Activated naive CD8-positive, alpha-beta T cell treated with anti-CD3 and anti-CD28 coated beads, Interleukin-2, amount 50 U/mL, for 24 hours (primary cell): ENCODE measurements around the gene MOB1A.
"Not testable (repeated sequence)": the region's sequence is repeated elsewhere in the genome, so short reads cannot be mapped to it uniquely, and the experiment has no call there.

Experiments
- ATAC-seq: fragments of 150-1000 bp; cut with Tn5 transposase; one replicate; pipeline ENCODE4 v1.10.0; 2021
- DNase-seq: peaks from one replicate; pipeline ENCODE4 v3.0.0; 2021
- H3K27ac Mint-ChIP-seq: one replicate; pipeline ENCODE4 v1.8.0; 2021; ENCODE audit warnings: mild to moderate bottlenecking, mixed read lengths
- H3K27me3 Mint-ChIP-seq: one replicate; pipeline ENCODE4 v1.8.0; 2021; ENCODE audit warnings: mixed read lengths
- H3K36me3 Mint-ChIP-seq: one replicate; pipeline ENCODE4 v1.8.0; 2021; ENCODE audit warnings: low read depth, mixed read lengths
- H3K4me1 Mint-ChIP-seq: one replicate; pipeline ENCODE4 v1.8.0; 2021; ENCODE audit warnings: mixed read lengths
- H3K4me3 Mint-ChIP-seq: one replicate; pipeline ENCODE4 v1.8.0; 2021; ENCODE audit warnings: mild to moderate bottlenecking, moderate library complexity, mixed read lengths
- H3K9me3 Mint-ChIP-seq: one replicate; pipeline ENCODE4 v1.8.0; 2021; ENCODE audit warnings: mixed read lengths

MOB1A gene

GRCh38 chr2:74186706-74187105, 8.0 kb upstream of the MOB1A start:
- H3K4me3 Mint-ChIP-seq, H3K36me3 Mint-ChIP-seq, H3K27ac Mint-ChIP-seq: not testable (repeated sequence)

DNA sequence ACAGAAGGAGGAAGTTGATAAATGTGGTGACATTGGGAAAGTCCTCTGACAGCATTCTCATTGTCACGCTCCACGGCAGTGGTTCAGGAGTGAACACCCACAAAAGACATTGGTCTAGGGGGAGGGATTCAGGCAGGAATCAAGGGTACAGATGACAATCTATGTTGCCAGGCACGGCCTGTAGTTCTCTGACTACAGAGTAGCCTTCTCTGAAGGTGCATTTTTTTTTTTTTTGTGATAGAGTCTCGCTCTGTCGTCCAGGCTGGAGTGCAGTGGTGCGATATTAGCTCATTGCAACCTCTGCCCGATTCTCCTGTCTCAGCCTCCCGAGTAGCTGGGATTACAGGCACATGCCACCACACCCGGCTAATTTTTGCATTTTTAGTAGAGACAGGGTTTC, 7.4 kb upstream of the MOB1A start:
- Mint-ChIP-seq H3K27me3 (no peaks in the 10 kb centered on the region), H3K36me3 (no peaks in the 10 kb centered on the region), H3K27ac (peak overlapping the region; percentile 74), H3K4me3 (peak overlapping the region; percentile 27), H3K4me1 (peaks cover 22% of the 10 kb centered on the region), H3K9me3 (no peaks in the 10 kb centered on the region)
- peak; percentile 90 for ATAC-seq
- DNase-seq = peak; percentile 46

More at GRCh38 chr2:74186706-74187105, 8.0 kb upstream of the MOB1A start:
- peaks cover 19% of the 10 kb centered on the region for H3K4me1 Mint-ChIP-seq
- H3K9me3 Mint-ChIP-seq, H3K27me3 Mint-ChIP-seq, ATAC-seq, DNase-seq: not testable (repeated sequence)

DNA sequence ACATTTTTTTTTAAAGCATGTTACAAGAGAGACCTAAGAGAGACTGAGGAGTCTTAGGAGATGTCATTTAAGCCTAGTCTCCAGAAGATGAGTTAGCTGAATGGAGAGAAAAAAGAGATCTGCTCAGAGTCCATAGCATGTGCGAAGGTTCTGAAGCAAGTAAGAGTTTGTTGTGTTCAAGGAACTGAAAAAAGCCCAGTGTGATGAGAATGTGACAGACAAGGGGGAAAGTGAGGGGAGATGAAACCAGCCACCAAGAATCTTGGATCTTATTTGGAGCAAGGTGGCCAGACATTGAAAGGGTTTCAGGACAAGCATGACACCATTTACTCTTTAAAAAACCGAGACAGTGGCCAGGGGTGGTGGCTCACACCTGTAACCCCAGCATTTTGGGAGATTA, 5.2 kb upstream of the MOB1A start:
- no peaks in the 10 kb centered on the region for H3K9me3 Mint-ChIP-seq
- ATAC-seq (no peak), DNase-seq (no peak)
- peaks cover 32% of the 10 kb centered on the region for H3K4me1 Mint-ChIP-seq
- peak overlapping the region; percentile 8 for H3K27ac Mint-ChIP-seq
- no peaks in the 10 kb centered on the region for H3K36me3 Mint-ChIP-seq
- no peak overlapping the region for H3K4me3 Mint-ChIP-seq
- no peaks in the 10 kb centered on the region for H3K27me3 Mint-ChIP-seq

DNA sequence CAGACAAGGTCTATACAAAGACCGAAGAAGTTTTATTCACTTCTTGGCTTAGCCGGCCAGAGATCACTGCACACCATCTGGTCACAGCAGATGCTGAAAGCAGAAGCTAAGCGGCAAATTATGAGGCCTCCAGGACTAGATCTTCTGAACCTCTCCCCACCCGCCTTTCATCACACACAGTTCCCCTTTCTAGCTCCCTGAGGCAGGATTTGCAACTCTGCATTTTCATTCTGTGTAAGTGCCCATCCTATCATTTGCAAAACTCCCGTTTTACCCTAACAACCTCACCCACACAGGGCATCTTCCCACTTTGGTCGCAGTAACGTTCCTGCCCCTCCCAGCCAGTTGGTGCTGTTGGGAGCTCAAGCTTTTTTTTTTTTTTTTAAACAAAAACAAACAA, 3.1 kb upstream of the MOB1A start:
- peak; percentile 22 for DNase-seq
- peak overlapping the region; percentile 70 for H3K27ac Mint-ChIP-seq
- peaks cover 6% of the 10 kb centered on the region for H3K36me3 Mint-ChIP-seq
- H3K9me3 Mint-ChIP-seq = no peaks in the 10 kb centered on the region
- peaks cover 38% of the 10 kb centered on the region for H3K4me1 Mint-ChIP-seq
- no peak overlapping the region for H3K4me3 Mint-ChIP-seq
- ATAC-seq = no peak
- no peaks in the 10 kb centered on the region for H3K27me3 Mint-ChIP-seq

- H3K27ac Mint-ChIP-seq = peak overlapping the region; percentile 90
- no peaks in the 10 kb centered on the region for H3K9me3 Mint-ChIP-seq
- peaks cover 51% of the 10 kb centered on the region for H3K4me1 Mint-ChIP-seq
- H3K36me3 Mint-ChIP-seq = peaks cover 23% of the 10 kb centered on the region
- no peaks in the 10 kb centered on the region for H3K27me3 Mint-ChIP-seq
- ATAC-seq (peak; percentile 12), DNase-seq (no peak)
- peak overlapping the region; percentile 92 for H3K4me3 Mint-ChIP-seq
Observed at GRCh38 chr2:74179063-74179865, 585 bp upstream of the MOB1A start.

DNA sequence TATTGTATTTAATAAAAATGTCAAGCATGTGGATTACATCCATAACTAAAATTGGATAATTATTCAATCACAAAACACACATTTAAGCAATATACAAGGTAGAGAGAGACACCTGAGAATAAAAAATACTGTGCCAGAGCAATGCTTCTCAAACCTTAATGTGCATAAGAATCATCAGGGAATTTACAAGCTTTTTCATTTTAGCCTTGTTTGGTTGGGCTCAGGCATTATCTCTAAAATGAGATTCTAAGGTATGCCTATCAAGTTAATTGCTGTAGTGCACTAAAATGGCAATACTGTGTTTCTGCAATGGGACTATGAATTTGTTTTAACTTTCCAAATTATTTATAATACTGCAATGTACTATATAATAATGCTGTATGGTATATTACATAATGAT, 983 bp downstream of the MOB1A start:
- H3K4me1 Mint-ChIP-seq = peaks cover 56% of the 10 kb centered on the region
- H3K27ac Mint-ChIP-seq = peak overlapping the region; percentile 90
- ATAC-seq (no peak), DNase-seq (no peak)
- H3K9me3 Mint-ChIP-seq = no peaks in the 10 kb centered on the region
- H3K4me3 Mint-ChIP-seq = peak overlapping the region; percentile 92
- no peaks in the 10 kb centered on the region for H3K27me3 Mint-ChIP-seq
- H3K36me3 Mint-ChIP-seq = peaks cover 29% of the 10 kb centered on the region

GRCh38 chr2:74174909-74175308, 3.8 kb downstream of the MOB1A start:
- peaks cover 55% of the 10 kb centered on the region for H3K4me1 Mint-ChIP-seq

DNA sequence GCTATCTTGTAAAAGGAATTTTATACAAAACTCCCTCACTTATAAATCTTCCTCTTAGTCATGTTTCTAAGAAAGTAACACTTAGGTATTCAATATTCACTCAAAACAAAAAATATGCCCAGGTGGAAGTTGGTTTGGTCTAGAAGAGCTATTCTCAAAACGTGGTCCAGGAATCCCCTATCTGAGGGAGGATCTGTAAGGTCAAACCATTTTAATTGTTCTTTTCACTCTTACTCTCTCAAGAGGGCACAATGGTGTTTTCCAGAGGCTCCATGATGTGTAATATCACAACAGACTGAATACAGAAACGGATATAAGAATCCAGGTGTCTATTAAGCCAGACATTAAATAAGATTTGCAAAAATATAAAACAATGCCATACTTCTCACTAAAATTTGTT, 9.9 kb downstream of the MOB1A start:
- ATAC-seq (peak; percentile 75), DNase-seq (no peak)
- Mint-ChIP-seq H3K27me3 (no peaks in the 10 kb centered on the region), H3K9me3 (no peaks in the 10 kb centered on the region), H3K27ac (peak overlapping the region; percentile 55), H3K4me3 (no peak overlapping the region), H3K36me3 (peaks cover 66% of the 10 kb centered on the region), H3K4me1 (peaks cover 35% of the 10 kb centered on the region)

More at GRCh38 chr2:74174909-74175308, 3.8 kb downstream of the MOB1A start:
- Mint-ChIP-seq H3K4me3 (peak overlapping the region; percentile 10), H3K27ac (peak overlapping the region; percentile 24), H3K9me3 (no peaks in the 10 kb centered on the region), H3K27me3 (no peaks in the 10 kb centered on the region), H3K36me3 (peaks cover 46% of the 10 kb centered on the region)
- ATAC-seq (no peak), DNase-seq (no peak)

DNA sequence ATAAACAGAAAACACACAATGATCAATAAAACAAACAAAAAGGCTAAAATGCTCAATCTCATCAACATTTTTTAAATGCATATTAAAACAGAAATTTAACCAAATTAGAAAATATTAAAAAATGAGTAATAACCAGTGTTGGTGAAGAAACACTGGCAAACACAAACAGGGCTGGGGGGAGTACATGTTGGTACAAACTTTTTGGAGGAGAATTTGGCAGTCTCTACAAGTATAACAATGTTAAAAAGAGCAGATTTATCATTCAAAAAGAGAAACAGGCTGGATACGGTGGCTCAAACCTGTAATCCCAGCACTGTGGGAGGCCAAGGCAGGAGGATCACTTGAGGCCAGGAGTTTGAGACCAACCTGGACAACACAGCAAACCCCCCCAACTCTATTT, 13.9 kb downstream of the MOB1A start:
- no peaks in the 10 kb centered on the region for H3K27me3 Mint-ChIP-seq
- peaks cover 21% of the 10 kb centered on the region for H3K4me1 Mint-ChIP-seq
- no peaks in the 10 kb centered on the region for H3K9me3 Mint-ChIP-seq
- DNase-seq = no peak
- ATAC-seq = no peak
- peaks cover 54% of the 10 kb centered on the region for H3K36me3 Mint-ChIP-seq
- no peak overlapping the region for H3K4me3 Mint-ChIP-seq
- no peak overlapping the region for H3K27ac Mint-ChIP-seq

- Mint-ChIP-seq H3K27ac (no peak overlapping the region), H3K4me3 (no peak overlapping the region), H3K27me3 (no peaks in the 10 kb centered on the region), H3K9me3 (no peaks in the 10 kb centered on the region), H3K4me1 (peaks cover 9% of the 10 kb centered on the region), H3K36me3 (peaks cover 53% of the 10 kb centered on the region)
- ATAC-seq (no peak), DNase-seq (no peak)
Observed at GRCh38 chr2:74162951-74163350, 15.7 kb downstream of the MOB1A start.

DNA sequence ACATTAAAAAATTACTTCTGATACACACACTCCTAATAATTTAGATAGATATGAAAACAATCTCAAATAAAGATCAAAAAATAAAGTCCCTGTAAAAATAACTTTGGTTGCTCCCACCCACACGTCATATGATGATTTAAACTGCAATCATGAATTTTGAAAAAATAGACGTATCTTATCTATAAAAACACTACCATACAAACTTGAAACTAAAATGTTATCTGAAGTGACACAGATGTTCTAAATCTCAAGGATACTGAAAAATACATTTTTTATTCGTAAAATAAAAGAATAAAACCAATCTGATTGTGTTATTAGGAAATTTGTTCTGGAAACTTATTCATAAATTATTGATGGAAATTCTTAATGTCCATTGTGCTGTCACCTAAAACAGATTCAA, 22.8 kb downstream of the MOB1A start:
- no peak for ATAC-seq
- no peak overlapping the region for H3K4me3 Mint-ChIP-seq
- no peaks in the 10 kb centered on the region for H3K27me3 Mint-ChIP-seq
- H3K27ac Mint-ChIP-seq = no peak overlapping the region
- no peak for DNase-seq
- H3K9me3 Mint-ChIP-seq = no peaks in the 10 kb centered on the region
- peaks cover 51% of the 10 kb centered on the region for H3K36me3 Mint-ChIP-seq
- no peaks in the 10 kb centered on the region for H3K4me1 Mint-ChIP-seq

GRCh38 chr2:74152954-74153353, 25.7 kb downstream of the MOB1A start:
- H3K36me3 Mint-ChIP-seq = peaks cover 37% of the 10 kb centered on the region

DNA sequence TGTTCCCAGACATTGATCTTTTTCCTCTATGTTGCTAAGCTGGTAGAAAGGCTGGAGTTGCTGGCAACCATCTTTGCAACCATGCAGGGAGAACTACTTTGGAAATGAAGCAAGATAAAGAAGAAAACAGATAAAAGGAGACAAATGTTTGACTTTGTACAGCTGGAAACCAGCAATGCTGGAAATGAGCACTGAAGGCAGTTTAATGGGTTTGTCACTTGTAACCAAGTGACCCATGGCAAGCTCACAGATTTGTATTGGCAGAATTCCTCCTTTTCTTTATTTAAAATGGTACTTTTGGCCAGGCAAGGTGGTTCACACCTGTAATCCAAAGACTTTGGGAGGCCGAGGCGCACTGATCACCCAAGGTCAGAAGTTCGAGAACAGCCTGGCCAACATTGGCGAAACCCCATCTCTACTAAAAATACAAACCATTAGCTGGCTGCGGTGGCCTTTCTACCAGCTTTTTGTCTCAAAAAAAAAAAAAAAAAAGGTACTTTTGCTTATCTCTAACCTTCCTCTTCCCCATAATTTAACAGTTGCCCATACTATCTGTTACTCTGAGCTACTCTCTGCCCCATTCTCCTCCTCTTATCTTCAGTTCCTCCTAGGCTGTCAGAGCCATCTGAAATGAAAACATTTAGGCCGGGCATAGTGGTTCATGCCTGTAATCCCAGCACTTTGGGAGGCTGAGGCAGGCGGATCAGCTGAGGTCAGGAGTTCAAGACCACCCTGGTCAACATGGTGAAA, 28.9 kb downstream of the MOB1A start:
- peak overlapping the region; percentile 25 for H3K27ac Mint-ChIP-seq
- ATAC-seq (no peak), DNase-seq (no peak)

More at GRCh38 chr2:74152954-74153353, 25.7 kb downstream of the MOB1A start:
- no peaks in the 10 kb centered on the region for H3K9me3 Mint-ChIP-seq
- ATAC-seq (no peak), DNase-seq (no peak)
- peak overlapping the region; percentile 21 for H3K27ac Mint-ChIP-seq
- H3K27me3 Mint-ChIP-seq = no peaks in the 10 kb centered on the region
- H3K4me3 Mint-ChIP-seq = no peak overlapping the region
- H3K4me1 Mint-ChIP-seq = no peaks in the 10 kb centered on the region

DNA sequence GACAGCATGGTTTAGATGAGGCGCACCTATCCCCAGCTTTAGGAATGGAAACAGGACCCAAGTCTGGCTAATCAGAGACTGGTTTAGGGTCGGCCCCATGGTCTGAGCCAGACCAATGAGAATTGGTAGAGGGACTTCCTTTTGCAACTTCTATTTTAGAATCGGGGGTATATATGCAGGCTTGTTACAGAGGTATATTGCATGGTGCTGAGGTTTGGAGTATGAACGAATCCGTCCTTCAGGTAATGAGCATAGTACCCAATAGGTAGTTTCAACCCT, 29.5 kb downstream of the MOB1A start:
- DNase-seq = no peak
- ATAC-seq = no peak
- Mint-ChIP-seq H3K27ac (no peak overlapping the region), H3K4me1 (peaks cover 4% of the 10 kb centered on the region), H3K4me3 (no peak overlapping the region), H3K9me3 (no peaks in the 10 kb centered on the region), H3K27me3 (no peaks in the 10 kb centered on the region), H3K36me3 (peaks cover 15% of the 10 kb centered on the region)

More for the DNA sequence above, 28.9 kb downstream of the MOB1A start:
- peaks cover 4% of the 10 kb centered on the region for H3K4me1 Mint-ChIP-seq
- no peak overlapping the region for H3K4me3 Mint-ChIP-seq
- peaks cover 18% of the 10 kb centered on the region for H3K36me3 Mint-ChIP-seq
- H3K27me3 Mint-ChIP-seq = no peaks in the 10 kb centered on the region
- H3K9me3 Mint-ChIP-seq = no peaks in the 10 kb centered on the region
